Fibroblast of lung (primary cell): ENCODE measurements around the gene GTF3A.

Source experiments
- CTCF ChIP-seq, 2 donors: IDR thresholded peaks in 1 of 2; conservative IDR thresholded peaks in 1 of 2; 1 replicate in 1 of 2; 2 replicates in 1 of 2; pipeline ENCODE4 v1.5.1; 2011 to 2012; ENCODE audit warnings: low read length in 2 of 2, control low read depth in 1 of 2, inconsistent platforms in 1 of 2, low read depth in 1 of 2, mild to moderate bottlenecking in 1 of 2
- EZH2 ChIP-seq: IDR thresholded peaks from 2 replicates; pipeline ENCODE4 v1.5.1; 2012; ENCODE audit warnings: low read length, control low read depth, mild to moderate bottlenecking; ENCODE audit errors: missing control alignments

DNA sequence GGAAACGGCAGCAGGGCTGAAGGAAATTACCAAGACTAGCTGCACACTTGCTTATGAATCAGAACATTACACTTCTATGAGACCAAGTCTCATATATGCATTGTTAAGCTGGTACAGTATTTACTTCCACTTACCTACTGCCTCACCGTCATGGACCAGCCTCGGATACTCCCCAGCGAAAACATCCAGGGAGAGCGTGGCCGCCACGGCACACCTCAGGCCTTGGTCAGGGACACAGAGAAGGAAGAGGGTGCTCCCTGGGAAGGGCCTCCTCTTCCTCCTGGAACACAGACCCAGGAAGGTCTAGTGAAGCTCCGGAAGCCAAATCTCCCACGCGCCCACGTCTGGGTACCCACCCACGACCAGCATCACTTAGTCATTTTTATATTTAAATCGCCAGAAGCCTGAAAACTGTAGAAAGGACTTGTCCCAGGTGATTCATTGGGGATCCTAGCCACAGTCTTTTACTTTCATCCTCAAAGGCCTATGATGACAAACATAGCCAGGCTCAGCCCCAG lies 50.4 kb downstream of the GTF3A start:
- TF ChIP-seq CTCF (conservative IDR thresholded peaks at IDR 0.05 in 1 of 2, IDR thresholded peaks at IDR 0.05 in 1 of 2; ENCODE audit: low read depth in 1 of 2, low read length in 2 of 2) (no peak), EZH2 (no peak)
